Activated T-cell treated with anti-CD3 and anti-CD28 coated beads, Interleukin-2, amount 50 U/mL, for 4 hours (primary cell): ENCODE measurements around the gene PPA2. TPM values are rescaled to one million over a fixed set of nuclear protein-coding genes. Genes with fewer than 3 reads are reported as not detected.
A peak's percentile ranks its signal among the peaks of the same experiment; 100 is the strongest.
"Not testable (repeated sequence)": the region's sequence is repeated elsewhere in the genome, so short reads cannot be mapped to it uniquely, and the experiment has no call there.

ENCODE experiments used
- ATAC-seq, 2 donors: fragments of 200-7000 bp; cut with Tn5 transposase; one replicate each; pipeline ENCODE4 v1.10.0; 2021
- DNase-seq: peaks from one replicate; pipeline ENCODE4 v3.0.0-alpha.2; 2020
- H3K27me3 Mint-ChIP-seq: one replicate; pipeline ENCODE4 v1.8.0; 2021; ENCODE audit warnings: low read depth, mixed read lengths
- H3K36me3 Mint-ChIP-seq: one replicate; pipeline ENCODE4 v1.8.0; 2022; ENCODE audit warnings: mixed read lengths; ENCODE audit not compliant: insufficient read depth
- H3K4me1 Mint-ChIP-seq: one replicate; pipeline ENCODE4 v1.8.0; 2021; ENCODE audit warnings: low read depth, mixed read lengths
- H3K4me3 Mint-ChIP-seq: one replicate; pipeline ENCODE4 v1.8.0; 2021; ENCODE audit warnings: mild to moderate bottlenecking, moderate library complexity, mixed read lengths
- H3K9me3 Mint-ChIP-seq: one replicate; pipeline ENCODE4 v1.8.0; 2021; ENCODE audit warnings: mixed read lengths
- total RNA-seq, 3 donors: library from RNA; stranded (reverse); gene quantifications; one replicate each; pipeline ENCODE4 v1.2.1, GENCODE V29; 2021

The PPA2 gene
- total RNA-seq, 3 donors from 2014 or later, result 89.1 to 105 (median 91.7) TPM

GRCh38 chr4:105470766-105471165 lies 3.1 kb downstream of the PPA2 start:
- no peak overlapping the region for H3K4me3 Mint-ChIP-seq
- peaks cover 32% of the 10 kb centered on the region for H3K36me3 Mint-ChIP-seq
- no peaks in the 10 kb centered on the region for H3K9me3 Mint-ChIP-seq
- peaks cover 60% of the 10 kb centered on the region for H3K4me1 Mint-ChIP-seq
- no peak for ATAC-seq
- no peak for DNase-seq
- H3K27me3 Mint-ChIP-seq, result no peaks in the 10 kb centered on the region

GRCh38 chr4:105469736-105470135 lies 4.1 kb downstream of the PPA2 start:
- no peak for DNase-seq
- peaks cover 38% of the 10 kb centered on the region for H3K36me3 Mint-ChIP-seq
- H3K9me3 Mint-ChIP-seq, result no peaks in the 10 kb centered on the region
- H3K4me3 Mint-ChIP-seq, result no peak overlapping the region
- H3K27me3 Mint-ChIP-seq, result no peaks in the 10 kb centered on the region
- no peak for ATAC-seq
- H3K4me1 Mint-ChIP-seq, result peaks cover 63% of the 10 kb centered on the region

- DNase-seq (no peak), ATAC-seq (no peak)
- Mint-ChIP-seq H3K4me1 (peaks cover 63% of the 10 kb centered on the region), H3K9me3 (no peaks in the 10 kb centered on the region), H3K27me3 (no peaks in the 10 kb centered on the region), H3K4me3 (no peak overlapping the region), H3K36me3 (peaks cover 54% of the 10 kb centered on the region)
Measured at GRCh38 chr4:105466580-105466979, 7.3 kb downstream of the PPA2 start.

GRCh38 chr4:105464563-105464962 lies 9.3 kb downstream of the PPA2 start:
- H3K9me3 Mint-ChIP-seq, DNase-seq, H3K4me3 Mint-ChIP-seq, ATAC-seq, H3K27me3 Mint-ChIP-seq: not testable (repeated sequence)
- Mint-ChIP-seq H3K36me3 (peaks cover 49% of the 10 kb centered on the region), H3K4me1 (peaks cover 50% of the 10 kb centered on the region)

GRCh38 chr4:105462576-105462975 lies 11.3 kb downstream of the PPA2 start:
- Mint-ChIP-seq H3K36me3 (peaks cover 47% of the 10 kb centered on the region), H3K4me1 (peaks cover 37% of the 10 kb centered on the region), H3K4me3 (no peak overlapping the region), H3K27me3 (no peaks in the 10 kb centered on the region), H3K9me3 (no peaks in the 10 kb centered on the region)
- DNase-seq (no peak), ATAC-seq (no peak)

- DNase-seq, result no peak
- H3K36me3 Mint-ChIP-seq, result peaks cover 39% of the 10 kb centered on the region
- no peaks in the 10 kb centered on the region for H3K9me3 Mint-ChIP-seq
- no peak overlapping the region for H3K4me3 Mint-ChIP-seq
- no peaks in the 10 kb centered on the region for H3K27me3 Mint-ChIP-seq
- ATAC-seq, result no peak
- H3K4me1 Mint-ChIP-seq, result peaks cover 30% of the 10 kb centered on the region
Measured at GRCh38 chr4:105461621-105462382, 12.1 kb downstream of the PPA2 start.

- H3K9me3 Mint-ChIP-seq, result no peaks in the 10 kb centered on the region
- DNase-seq, result no peak
- H3K36me3 Mint-ChIP-seq, result peaks cover 37% of the 10 kb centered on the region
- H3K27me3 Mint-ChIP-seq, result no peaks in the 10 kb centered on the region
- peaks cover 32% of the 10 kb centered on the region for H3K4me1 Mint-ChIP-seq
- H3K4me3 Mint-ChIP-seq, result no peak overlapping the region
- no peak for ATAC-seq
Measured at GRCh38 chr4:105461221-105461620, 12.6 kb downstream of the PPA2 start.

GRCh38 chr4:105460306-105460705 lies 13.6 kb downstream of the PPA2 start:
- Mint-ChIP-seq H3K36me3 (peaks cover 39% of the 10 kb centered on the region), H3K4me1 (peaks cover 33% of the 10 kb centered on the region)

GRCh38 chr4:105458541-105458940 lies 15.3 kb downstream of the PPA2 start:
- not testable (repeated sequence) for H3K27me3 Mint-ChIP-seq, H3K4me3 Mint-ChIP-seq, ATAC-seq, H3K9me3 Mint-ChIP-seq, DNase-seq
- peaks cover 36% of the 10 kb centered on the region for H3K36me3 Mint-ChIP-seq
- H3K4me1 Mint-ChIP-seq, result peaks cover 40% of the 10 kb centered on the region

More at GRCh38 chr4:105460306-105460705, 13.6 kb downstream of the PPA2 start:
- no peak overlapping the region for H3K4me3 Mint-ChIP-seq
- DNase-seq (no peak), ATAC-seq (no peak)
- no peaks in the 10 kb centered on the region for H3K9me3 Mint-ChIP-seq
- H3K27me3 Mint-ChIP-seq, result no peaks in the 10 kb centered on the region

- Mint-ChIP-seq H3K4me3 (no peak overlapping the region), H3K27me3 (no peaks in the 10 kb centered on the region), H3K36me3 (peaks cover 37% of the 10 kb centered on the region), H3K9me3 (no peaks in the 10 kb centered on the region), H3K4me1 (peaks cover 41% of the 10 kb centered on the region)
- DNase-seq (no peak), ATAC-seq (no peak)
Measured at GRCh38 chr4:105458001-105458400, 15.9 kb downstream of the PPA2 start.

- H3K4me3 Mint-ChIP-seq, result no peak overlapping the region
- H3K36me3 Mint-ChIP-seq, result peaks cover 46% of the 10 kb centered on the region
- no peaks in the 10 kb centered on the region for H3K27me3 Mint-ChIP-seq
- peaks cover 23% of the 10 kb centered on the region for H3K4me1 Mint-ChIP-seq
- no peak for ATAC-seq
- no peak for DNase-seq
- no peaks in the 10 kb centered on the region for H3K9me3 Mint-ChIP-seq
Measured at GRCh38 chr4:105455998-105456397, 17.9 kb downstream of the PPA2 start.

- H3K27me3 Mint-ChIP-seq, result no peaks in the 10 kb centered on the region
- H3K4me3 Mint-ChIP-seq, result no peak overlapping the region
- DNase-seq (no peak), ATAC-seq (no peak)
- H3K36me3 Mint-ChIP-seq, result peaks cover 48% of the 10 kb centered on the region
- H3K4me1 Mint-ChIP-seq, result peaks cover 23% of the 10 kb centered on the region
- no peaks in the 10 kb centered on the region for H3K9me3 Mint-ChIP-seq
Measured at GRCh38 chr4:105455182-105455581, 18.7 kb downstream of the PPA2 start.

- H3K4me1 Mint-ChIP-seq, result peaks cover 22% of the 10 kb centered on the region
- ATAC-seq, result peak; percentile 97 to 99
- H3K36me3 Mint-ChIP-seq, result peaks cover 52% of the 10 kb centered on the region
Measured at GRCh38 chr4:105453550-105454205, 20.2 kb downstream of the PPA2 start.

GRCh38 chr4:105451346-105451745 lies 22.5 kb downstream of the PPA2 start:
- Mint-ChIP-seq H3K4me3 (no peak overlapping the region), H3K27me3 (no peaks in the 10 kb centered on the region), H3K4me1 (peaks cover 17% of the 10 kb centered on the region), H3K36me3 (peaks cover 58% of the 10 kb centered on the region), H3K9me3 (no peaks in the 10 kb centered on the region)
- DNase-seq (no peak), ATAC-seq (no peak)

More at GRCh38 chr4:105453550-105454205, 20.2 kb downstream of the PPA2 start:
- H3K4me3 Mint-ChIP-seq, result no peak overlapping the region
- no peaks in the 10 kb centered on the region for H3K9me3 Mint-ChIP-seq
- DNase-seq, result no peak
- no peaks in the 10 kb centered on the region for H3K27me3 Mint-ChIP-seq

- Mint-ChIP-seq H3K36me3 (peaks cover 35% of the 10 kb centered on the region), H3K4me1 (no peaks in the 10 kb centered on the region), H3K4me3 (no peak overlapping the region), H3K27me3 (no peaks in the 10 kb centered on the region), H3K9me3 (peaks cover 15% of the 10 kb centered on the region)
- ATAC-seq (no peak), DNase-seq (no peak)
Measured at GRCh38 chr4:105440890-105441289, 33.0 kb downstream of the PPA2 start.
